LNCAP (cell line): ENCODE results near the gene CHMP4B.

ENCODE experiments used
- TF ChIP-seq, protein P1 (sequence below): fragments of 450-650 bp; IDR thresholded peaks from 2 replicates; pipeline ENCODE4 v1.5.1; 2017; ENCODE audit warnings: mild to moderate bottlenecking

CHMP4B gene

GRCh38 chr20:33862709-33863403 is 51.7 kb downstream of the CHMP4B start:
- TF ChIP-seq, protein P1, sequence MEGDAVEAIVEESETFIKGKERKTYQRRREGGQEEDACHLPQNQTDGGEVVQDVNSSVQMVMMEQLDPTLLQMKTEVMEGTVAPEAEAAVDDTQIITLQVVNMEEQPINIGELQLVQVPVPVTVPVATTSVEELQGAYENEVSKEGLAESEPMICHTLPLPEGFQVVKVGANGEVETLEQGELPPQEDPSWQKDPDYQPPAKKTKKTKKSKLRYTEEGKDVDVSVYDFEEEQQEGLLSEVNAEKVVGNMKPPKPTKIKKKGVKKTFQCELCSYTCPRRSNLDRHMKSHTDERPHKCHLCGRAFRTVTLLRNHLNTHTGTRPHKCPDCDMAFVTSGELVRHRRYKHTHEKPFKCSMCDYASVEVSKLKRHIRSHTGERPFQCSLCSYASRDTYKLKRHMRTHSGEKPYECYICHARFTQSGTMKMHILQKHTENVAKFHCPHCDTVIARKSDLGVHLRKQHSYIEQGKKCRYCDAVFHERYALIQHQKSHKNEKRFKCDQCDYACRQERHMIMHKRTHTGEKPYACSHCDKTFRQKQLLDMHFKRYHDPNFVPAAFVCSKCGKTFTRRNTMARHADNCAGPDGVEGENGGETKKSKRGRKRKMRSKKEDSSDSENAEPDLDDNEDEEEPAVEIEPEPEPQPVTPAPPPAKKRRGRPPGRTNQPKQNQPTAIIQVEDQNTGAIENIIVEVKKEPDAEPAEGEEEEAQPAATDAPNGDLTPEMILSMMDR: peak; percentile 78

GRCh38 chr20:33863440-33864323 is 52.5 kb downstream of the CHMP4B start:
- TF ChIP-seq, protein P1: no peak

- TF ChIP-seq, protein P1: no peak
Measured at GRCh38 chr20:33864324-33864963, 53.3 kb downstream of the CHMP4B start.

DNA sequence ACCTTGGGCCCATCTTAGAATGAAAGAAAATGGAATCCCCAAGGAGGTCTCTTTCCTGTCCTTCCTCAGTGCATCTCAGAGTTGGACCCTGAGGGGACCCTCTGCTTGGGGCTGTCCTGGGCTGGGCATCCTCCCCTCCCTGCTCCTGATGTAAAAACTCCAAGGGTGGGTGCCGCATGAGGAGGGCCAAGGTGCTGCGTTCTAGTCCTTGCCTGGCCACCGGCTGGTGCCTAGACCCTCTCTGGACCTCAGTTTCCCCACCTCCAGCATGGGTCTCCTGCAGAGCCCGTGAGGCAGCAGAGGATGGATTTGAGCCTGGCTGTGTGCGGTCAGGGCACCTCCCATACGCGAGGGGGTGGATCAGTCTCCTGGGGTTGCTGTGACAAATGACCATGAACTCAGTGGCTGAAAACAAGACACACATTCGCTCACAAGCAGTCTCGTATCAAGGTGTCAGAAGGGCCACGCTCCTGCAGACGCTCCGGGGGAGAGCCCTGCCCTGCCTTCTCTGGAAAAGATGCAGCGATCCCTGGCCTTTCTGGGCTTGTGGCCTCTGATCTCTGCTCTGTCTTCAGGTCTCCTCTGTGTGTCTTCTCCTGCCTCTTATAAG is 54.7 kb downstream of the CHMP4B start:
- TF ChIP-seq, protein P1: no peak

GRCh38 chr20:33866398-33867100 is 55.4 kb downstream of the CHMP4B start:
- TF ChIP-seq, protein P1: no peak

DNA sequence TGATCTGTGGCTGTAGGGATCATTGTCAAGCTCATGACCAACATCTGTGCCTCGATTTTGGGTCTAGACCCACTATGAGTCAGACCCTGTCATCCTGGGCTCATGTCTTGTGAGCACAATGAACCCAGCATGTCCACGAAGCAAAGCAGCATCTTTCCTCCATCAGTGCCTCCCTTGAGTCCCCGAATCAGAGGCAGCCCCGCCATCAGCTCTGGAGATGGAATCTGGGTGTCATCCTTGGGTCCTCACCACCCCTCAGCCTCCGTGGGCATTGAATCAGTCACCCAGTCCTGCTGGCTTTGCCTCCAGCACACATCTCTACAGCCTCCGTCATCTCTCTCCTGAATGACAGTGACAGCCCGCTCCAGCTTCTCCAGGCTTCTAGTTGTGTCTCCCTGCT is 56.9 kb downstream of the CHMP4B start:
- TF ChIP-seq, protein P1: no peak

GRCh38 chr20:33868595-33868994 is 57.4 kb downstream of the CHMP4B start:
- TF ChIP-seq, protein P1: no peak
